GM10266 (cell line): ENCODE data around the gene COX10.

ENCODE experiments used
- DNase-seq: peaks from one replicate; pipeline ENCODE4 v3.0.0; 2012; ENCODE audit errors: extremely low spot score
- CTCF ChIP-seq: IDR thresholded peaks from 2 replicates; pipeline ENCODE4 v1.5.1; 2012; ENCODE audit warnings: mild to moderate bottlenecking, low read depth; ENCODE audit not compliant: control insufficient read depth, insufficient read depth; ENCODE audit errors: missing control alignments

The COX10 gene

GRCh38 chr17:14044702-14045101 lies 24.6 kb upstream of the COX10 start:
- no peak for TF ChIP-seq CTCF
- no peak for DNase-seq

GRCh38 chr17:14046978-14047377 lies 22.3 kb upstream of the COX10 start:
- no peak for DNase-seq
- TF ChIP-seq CTCF = no peak

- DNase-seq = no peak
These were observed 21.7 kb upstream of the COX10 start for GRCh38 chr17:14047591-14047990.

GRCh38 chr17:14048169-14048568 lies 21.1 kb upstream of the COX10 start:
- peak; percentile 33 for TF ChIP-seq CTCF
- DNase-seq = no peak

More at GRCh38 chr17:14047591-14047990, 21.7 kb upstream of the COX10 start:
- no peak for TF ChIP-seq CTCF

GRCh38 chr17:14050616-14051015 lies 18.7 kb upstream of the COX10 start:
- no peak for DNase-seq
- no peak for TF ChIP-seq CTCF

GRCh38 chr17:14051692-14052091 lies 17.6 kb upstream of the COX10 start:
- no peak for TF ChIP-seq CTCF

GRCh38 chr17:14052886-14053615 lies 16.3 kb upstream of the COX10 start:
- TF ChIP-seq CTCF = no peak
- no peak for DNase-seq

More at GRCh38 chr17:14051692-14052091, 17.6 kb upstream of the COX10 start:
- DNase-seq = no peak
